8988T (cell line): Measurements from ENCODE around the gene ADRB1.

Experiments
- DNase-seq: peaks from one replicate; pipeline ENCODE4 v3.0.0; 2011

Gene ADRB1

DNA sequence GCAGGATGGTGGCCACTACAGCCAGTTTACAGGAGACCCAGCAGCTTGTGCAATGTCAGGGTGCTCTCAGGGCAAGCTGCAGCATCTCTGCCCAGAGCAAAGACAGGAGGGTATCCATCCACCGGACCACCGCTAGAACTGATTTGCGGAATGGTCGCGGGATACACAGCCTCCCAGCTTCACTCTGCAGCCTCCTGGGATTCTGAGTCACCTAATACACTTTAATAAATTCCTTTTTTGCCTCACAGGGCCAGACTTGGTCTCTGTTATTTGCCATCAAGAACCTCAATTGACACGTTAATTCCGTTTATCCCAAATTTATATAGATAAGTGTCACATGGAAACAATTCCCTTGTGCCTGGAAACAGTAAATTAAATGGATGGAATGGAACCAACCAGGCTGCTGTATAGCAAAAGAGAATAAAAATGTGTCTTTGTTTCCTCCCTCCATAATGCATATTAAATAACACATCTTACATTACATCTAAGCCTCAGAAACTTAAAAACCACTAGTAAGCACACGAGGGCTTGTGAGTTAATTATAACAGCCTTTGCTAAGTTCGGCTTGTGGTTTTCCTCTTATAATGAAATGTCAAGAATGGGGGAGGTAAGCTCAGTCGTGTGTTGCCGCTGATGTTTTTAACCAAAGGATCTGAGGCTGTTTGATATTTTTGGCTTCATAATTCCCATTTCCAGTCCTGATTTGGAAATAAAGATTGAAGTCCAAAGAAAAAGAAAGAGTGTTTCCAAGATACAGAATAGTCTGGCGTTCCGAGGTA, 52.1 kb downstream of the ADRB1 start:
- no peak for DNase-seq
